Trophoblast cell (in vitro differentiated cells and primary cell): ENCODE results near the gene SIGLECL1.

Experiments used
- DNase-seq, 2 donors: peaks; one replicate each; pipeline ENCODE4 v3.0.0-alpha.2; 2016
- H2AFZ ChIP-seq: 2 replicates; pipeline ENCODE4 v1.6.1; 2013; ENCODE audit warnings: low read length, moderate library complexity, mild to moderate bottlenecking; ENCODE audit not compliant: insufficient read depth, poor library complexity
- H2AK5ac ChIP-seq: 2 replicates; pipeline ENCODE4 v1.6.1; 2013; ENCODE audit warnings: mild to moderate bottlenecking, low read length
- H2BK120ac ChIP-seq: 2 replicates; pipeline ENCODE4 v1.6.1; 2013; ENCODE audit warnings: low read length, mild to moderate bottlenecking, moderate library complexity; ENCODE audit not compliant: insufficient read depth, poor library complexity
- H2BK12ac ChIP-seq: 2 replicates; pipeline ENCODE4 v1.6.1; 2013; ENCODE audit warnings: mild to moderate bottlenecking, low read length, moderate library complexity
- H2BK5ac ChIP-seq: 2 replicates; pipeline ENCODE4 v1.6.1; 2013; ENCODE audit warnings: low read length, low read depth, moderate library complexity, mild to moderate bottlenecking; ENCODE audit not compliant: poor library complexity
- H3K14ac ChIP-seq: 2 replicates; pipeline ENCODE4 v1.6.1; 2013; ENCODE audit warnings: mild to moderate bottlenecking, low read length
- H3K18ac ChIP-seq: 2 replicates; pipeline ENCODE4 v1.6.1; 2013; ENCODE audit warnings: mild to moderate bottlenecking, low read length
- H3K23ac ChIP-seq: 2 replicates; pipeline ENCODE4 v1.6.1; 2013; ENCODE audit warnings: low read length
- H3K27ac ChIP-seq: 2 replicates; pipeline ENCODE4 v1.5.1; 2013; ENCODE audit warnings: low read depth, mild to moderate bottlenecking, inconsistent platforms, low read length, moderate library complexity
- H3K27me3 ChIP-seq: 2 replicates; pipeline ENCODE4 v1.6.1; 2013; ENCODE audit warnings: inconsistent platforms, mild to moderate bottlenecking, low read length, moderate library complexity; ENCODE audit not compliant: insufficient read depth
- H3K36me3 ChIP-seq, 2 experiments: 1 replicate in 1 of 2; 2 replicates in 1 of 2; pipeline ENCODE4 v1.6.1; 2013; ENCODE audit warnings: low read length in 2 of 2, mild to moderate bottlenecking in 2 of 2, moderate library complexity in 1 of 2; ENCODE audit not compliant: insufficient read depth in 2 of 2, control insufficient read depth in 1 of 2
- H3K4ac ChIP-seq: 2 replicates; pipeline ENCODE4 v1.6.1; 2013; ENCODE audit warnings: low read depth, mild to moderate bottlenecking, low read length, moderate library complexity
- H3K4me1 ChIP-seq, 2 experiments: 1 replicate in 1 of 2; 2 replicates in 1 of 2; pipeline ENCODE4 v1.6.1; 2013; ENCODE audit warnings: low read length in 2 of 2, mild to moderate bottlenecking in 2 of 2, moderate library complexity in 1 of 2; ENCODE audit not compliant: insufficient read depth in 2 of 2, control insufficient read depth in 1 of 2
- H3K4me2 ChIP-seq: 2 replicates; pipeline ENCODE4 v1.6.1; 2013; ENCODE audit warnings: inconsistent platforms, mild to moderate bottlenecking, low read length, moderate library complexity
- H3K4me3 ChIP-seq: 2 replicates; pipeline ENCODE4 v1.5.1; 2013; ENCODE audit warnings: mild to moderate bottlenecking, low read depth, low read length, inconsistent platforms
- H3K79me1 ChIP-seq: one replicate; pipeline ENCODE4 v1.6.1; 2013; ENCODE audit warnings: low read length
- H3K79me2 ChIP-seq: 2 replicates; pipeline ENCODE4 v1.6.1; 2013; ENCODE audit warnings: low read length, mild to moderate bottlenecking; ENCODE audit not compliant: control insufficient read depth, insufficient read depth, poor library complexity
- H3K9ac ChIP-seq: 2 replicates; pipeline ENCODE4 v1.6.1; 2013; ENCODE audit warnings: mild to moderate bottlenecking, low read length
- H3K9me3 ChIP-seq: 2 replicates; pipeline ENCODE4 v1.6.1; 2013; ENCODE audit warnings: low read depth, mild to moderate bottlenecking, control low read depth, inconsistent platforms, low read length; ENCODE audit not compliant: insufficient read depth
- H4K12ac ChIP-seq: 2 replicates; pipeline ENCODE4 v1.6.1; 2013; ENCODE audit warnings: low read depth, mild to moderate bottlenecking, low read length, moderate library complexity
- H4K8ac ChIP-seq: 2 replicates; pipeline ENCODE4 v1.6.1; 2013; ENCODE audit warnings: low read depth, mild to moderate bottlenecking, low read length, moderate library complexity
- H4K91ac ChIP-seq: one replicate; pipeline ENCODE4 v1.6.1; 2013; ENCODE audit warnings: low read depth, mild to moderate bottlenecking, low read length, moderate library complexity
- WGBS: extraction: QIAGEN DNeasy Blood & Tissue Kit; methylation state at CpG from one replicate; pipeline ENCODE4 v1.1.7; 2013; ENCODE audit warnings: missing lambda C conversion rate; ENCODE audit not compliant: insufficient read length, insufficient coverage; ENCODE audit errors: extremely low coverage; 5-methylcytosine and 5-hydroxymethylcytosine counted together

SIGLECL1 gene

GRCh38 chr19:51257471-51257870 lies 6.6 kb downstream of the SIGLECL1 start:
- Histone ChIP-seq H3K14ac (no peak overlapping the region), H3K9me3 (no peaks in the 10 kb centered on the region), H3K4ac (no peak overlapping the region), H3K4me3 (no peak overlapping the region), H3K27ac (no peak overlapping the region), H3K4me1 (no peaks in the 10 kb centered on the region), H3K9ac (no peak overlapping the region), H2BK120ac (no peak overlapping the region), H3K4me2 (no peak overlapping the region), H3K27me3 (no peaks in the 10 kb centered on the region), H4K12ac (no peak overlapping the region), H3K23ac (no peak overlapping the region), H2BK5ac (no peak overlapping the region), H2AK5ac (no peak overlapping the region), H4K91ac (no peak overlapping the region), H2AFZ (no peak overlapping the region), H3K18ac (no peak overlapping the region), H3K79me2 (no peaks in the 10 kb centered on the region), H4K8ac (no peak overlapping the region), H3K79me1 (no peaks in the 10 kb centered on the region), H3K36me3 (no peaks in the 10 kb centered on the region), H2BK12ac (no peak overlapping the region)
- peak in 1 of 2 donors; percentile 58 for DNase-seq
- no CpG with 5 or more reads among the region's 2 CpGs for WGBS

GRCh38 chr19:51258165-51259160 lies 7.6 kb downstream of the SIGLECL1 start:
- no peak overlapping the region for H2BK5ac ChIP-seq
- H3K4ac ChIP-seq, result no peak overlapping the region
- no peak overlapping the region for H3K4me3 ChIP-seq
- H2AK5ac ChIP-seq, result no peak overlapping the region
- H2BK120ac ChIP-seq, result no peak overlapping the region
- H3K18ac ChIP-seq, result no peak overlapping the region
- no peak overlapping the region for H3K14ac ChIP-seq
- H3K9ac ChIP-seq, result no peak overlapping the region
- H2AFZ ChIP-seq, result no peak overlapping the region
- no peak overlapping the region for H3K27ac ChIP-seq
- H3K4me2 ChIP-seq, result no peak overlapping the region
- no peak overlapping the region for H4K8ac ChIP-seq
- DNase-seq, result no peak
- H3K79me2 ChIP-seq, result no peaks in the 10 kb centered on the region
- no peaks in the 10 kb centered on the region for H3K27me3 ChIP-seq
- H3K79me1 ChIP-seq, result no peaks in the 10 kb centered on the region
- no peak overlapping the region for H3K23ac ChIP-seq
- H3K36me3 ChIP-seq, result no peaks in the 10 kb centered on the region
- no peak overlapping the region for H4K91ac ChIP-seq
- no peak overlapping the region for H2BK12ac ChIP-seq
- no peaks in the 10 kb centered on the region for H3K9me3 ChIP-seq
- no peak overlapping the region for H4K12ac ChIP-seq
- WGBS, result no CpG with 5 or more reads among the region's 6 CpGs
- no peaks in the 10 kb centered on the region for H3K4me1 ChIP-seq

- no peak overlapping the region for H3K9ac ChIP-seq
- no peak overlapping the region for H3K18ac ChIP-seq
- no peak overlapping the region for H2BK5ac ChIP-seq
- no peaks in the 10 kb centered on the region for H3K9me3 ChIP-seq
- no peak overlapping the region for H2AFZ ChIP-seq
- no peak overlapping the region for H2BK12ac ChIP-seq
- no peaks in the 10 kb centered on the region for H3K4me1 ChIP-seq
- no peaks in the 10 kb centered on the region for H3K79me2 ChIP-seq
- H3K27me3 ChIP-seq, result no peaks in the 10 kb centered on the region
- no peak overlapping the region for H2BK120ac ChIP-seq
- no CpG with 5 or more reads among the region's 5 CpGs for WGBS
- no peaks in the 10 kb centered on the region for H3K36me3 ChIP-seq
- H2AK5ac ChIP-seq, result no peak overlapping the region
- no peaks in the 10 kb centered on the region for H3K79me1 ChIP-seq
- H4K12ac ChIP-seq, result no peak overlapping the region
- no peak overlapping the region for H4K91ac ChIP-seq
- no peak overlapping the region for H3K4me2 ChIP-seq
- H3K23ac ChIP-seq, result no peak overlapping the region
- H3K4me3 ChIP-seq, result no peak overlapping the region
- H3K27ac ChIP-seq, result no peak overlapping the region
- peak; percentile 47 to 62 for DNase-seq
- no peak overlapping the region for H3K4ac ChIP-seq
- no peak overlapping the region for H4K8ac ChIP-seq
- no peak overlapping the region for H3K14ac ChIP-seq
Observed at GRCh38 chr19:51259348-51260245, 8.7 kb downstream of the SIGLECL1 start.

GRCh38 chr19:51263808-51264207 lies 12.9 kb downstream of the SIGLECL1 start:
- H3K4me3 ChIP-seq, result no peak overlapping the region
- no peak overlapping the region for H3K4ac ChIP-seq
- no peak overlapping the region for H3K9ac ChIP-seq
- H3K27me3 ChIP-seq, result no peaks in the 10 kb centered on the region
- no peak overlapping the region for H2AK5ac ChIP-seq
- H4K91ac ChIP-seq, result no peak overlapping the region
- no peak overlapping the region for H3K4me2 ChIP-seq
- no peak overlapping the region for H2BK120ac ChIP-seq
- no peak overlapping the region for H4K8ac ChIP-seq
- no CpG with 5 or more reads among the region's 4 CpGs for WGBS
- no peak overlapping the region for H2AFZ ChIP-seq
- no peaks in the 10 kb centered on the region for H3K79me1 ChIP-seq
- no peaks in the 10 kb centered on the region for H3K79me2 ChIP-seq
- H2BK12ac ChIP-seq, result no peak overlapping the region
- H3K23ac ChIP-seq, result no peak overlapping the region
- H3K4me1 ChIP-seq, result peaks cover 0 to 5% of the 10 kb centered on the region in 2 experiments
- H3K14ac ChIP-seq, result no peak overlapping the region
- H3K36me3 ChIP-seq, result no peaks in the 10 kb centered on the region
- H2BK5ac ChIP-seq, result no peak overlapping the region
- peaks cover 4% of the 10 kb centered on the region for H3K9me3 ChIP-seq
- H4K12ac ChIP-seq, result no peak overlapping the region
- H3K18ac ChIP-seq, result no peak overlapping the region
- DNase-seq, result no peak
- no peak overlapping the region for H3K27ac ChIP-seq
